HG03066 (cell line): ENCODE results near the gene ST6GAL2.

Experiments used
- ATAC-seq: cut with Tn5 transposase; IDR thresholded peaks from one replicate; pipeline ENCODE4 v1.9.1; 2021; ENCODE audit warnings: low read depth; ENCODE audit not compliant: unreplicated experiment

The ST6GAL2 gene

DNA sequence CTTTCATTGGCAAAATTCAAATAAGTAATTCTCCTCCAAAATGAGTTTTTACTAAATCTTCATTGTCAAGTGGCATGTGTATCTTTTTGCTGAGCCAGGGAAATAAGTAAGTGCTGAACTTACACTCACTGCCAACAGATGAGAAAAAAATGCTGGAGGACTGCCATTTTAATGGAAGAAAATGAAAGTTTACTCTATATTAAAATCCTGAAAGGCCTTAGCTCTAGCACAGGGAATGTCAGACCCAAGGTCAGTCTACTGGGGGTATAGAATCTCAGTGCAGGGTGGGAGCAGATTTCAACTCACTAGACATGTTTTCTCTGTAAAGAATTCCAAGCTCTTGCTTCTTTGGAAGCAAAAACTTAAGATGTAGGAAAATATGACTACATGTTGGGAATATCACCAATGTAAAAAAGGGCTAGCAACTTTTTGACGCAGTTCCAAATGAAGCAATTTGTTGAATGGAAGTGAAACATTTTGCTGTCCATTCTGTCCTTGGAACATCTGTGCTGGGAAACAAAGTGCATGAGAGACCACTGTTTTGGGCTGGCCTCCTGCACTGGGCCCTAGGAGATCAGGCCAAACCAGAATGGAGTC lies 127.0 kb downstream of the ST6GAL2 start:
- no peak for ATAC-seq
